ENCODE data around the gene KDM6B.
A peak's percentile ranks its signal among the peaks of the same experiment; 100 is the strongest.

KDM6B gene

DNA sequence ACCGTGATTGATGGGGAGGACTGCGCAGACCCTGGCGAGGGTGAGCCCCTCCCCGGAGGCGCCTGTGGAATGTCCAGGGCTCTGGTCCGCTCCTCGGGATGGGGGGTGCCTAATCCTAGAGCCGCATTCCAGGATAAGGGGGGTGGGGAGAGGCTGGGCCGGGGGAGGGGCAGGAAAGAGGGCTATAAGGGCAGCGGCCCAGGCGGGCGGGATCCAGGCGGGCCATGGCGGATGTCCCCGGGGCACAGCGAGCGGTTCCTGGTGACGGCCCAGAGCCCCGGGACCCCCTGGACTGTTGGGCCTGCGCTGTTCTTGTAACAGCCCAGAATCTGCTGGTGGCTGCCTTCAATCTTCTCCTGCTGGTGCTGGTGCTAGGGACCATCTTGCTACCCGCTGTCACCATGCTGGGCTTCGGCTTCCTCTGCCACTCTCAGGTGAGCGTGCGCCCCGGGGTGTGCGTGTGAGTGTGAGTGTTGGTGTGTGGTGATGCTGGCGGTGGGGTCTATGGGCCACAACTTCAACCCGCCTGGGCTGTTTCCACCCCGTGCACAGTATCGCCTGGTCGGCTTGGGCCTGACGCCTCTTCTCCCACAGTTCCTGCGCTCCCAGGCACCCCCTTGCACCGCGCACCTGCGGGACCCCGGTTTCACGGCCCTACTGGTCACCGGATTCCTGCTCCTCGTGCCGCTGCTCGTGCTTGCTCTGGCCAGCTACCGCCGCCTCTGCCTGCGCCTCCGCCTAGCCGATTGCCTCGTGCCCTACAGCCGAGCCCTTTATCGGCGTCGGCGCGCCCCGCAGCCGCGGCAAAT is 21.0 kb downstream of the KDM6B start, which contains the start of gene TMEM88:
TSS of gene TMEM88 (plus strand) at position 216 of the 809 bp plus-strand sequence. CDS start at position 225, 9 bp downstream.
- H3K4me3 ChIP-seq (replicated peaks; ENCODE audit: insufficient read depth, low read length), result peak within 1 kb of the TSS; percentile 77
- DNase-seq (ENCODE audit: low read depth in 1 of 2, low spot score in 1 of 2), result no peak
- TF ChIP-seq, protein P1, sequence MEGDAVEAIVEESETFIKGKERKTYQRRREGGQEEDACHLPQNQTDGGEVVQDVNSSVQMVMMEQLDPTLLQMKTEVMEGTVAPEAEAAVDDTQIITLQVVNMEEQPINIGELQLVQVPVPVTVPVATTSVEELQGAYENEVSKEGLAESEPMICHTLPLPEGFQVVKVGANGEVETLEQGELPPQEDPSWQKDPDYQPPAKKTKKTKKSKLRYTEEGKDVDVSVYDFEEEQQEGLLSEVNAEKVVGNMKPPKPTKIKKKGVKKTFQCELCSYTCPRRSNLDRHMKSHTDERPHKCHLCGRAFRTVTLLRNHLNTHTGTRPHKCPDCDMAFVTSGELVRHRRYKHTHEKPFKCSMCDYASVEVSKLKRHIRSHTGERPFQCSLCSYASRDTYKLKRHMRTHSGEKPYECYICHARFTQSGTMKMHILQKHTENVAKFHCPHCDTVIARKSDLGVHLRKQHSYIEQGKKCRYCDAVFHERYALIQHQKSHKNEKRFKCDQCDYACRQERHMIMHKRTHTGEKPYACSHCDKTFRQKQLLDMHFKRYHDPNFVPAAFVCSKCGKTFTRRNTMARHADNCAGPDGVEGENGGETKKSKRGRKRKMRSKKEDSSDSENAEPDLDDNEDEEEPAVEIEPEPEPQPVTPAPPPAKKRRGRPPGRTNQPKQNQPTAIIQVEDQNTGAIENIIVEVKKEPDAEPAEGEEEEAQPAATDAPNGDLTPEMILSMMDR (IDR thresholded peaks at IDR 0.05; ENCODE audit: insufficient read depth, low read length), result no peak
- TF ChIP-seq, protein P2, sequence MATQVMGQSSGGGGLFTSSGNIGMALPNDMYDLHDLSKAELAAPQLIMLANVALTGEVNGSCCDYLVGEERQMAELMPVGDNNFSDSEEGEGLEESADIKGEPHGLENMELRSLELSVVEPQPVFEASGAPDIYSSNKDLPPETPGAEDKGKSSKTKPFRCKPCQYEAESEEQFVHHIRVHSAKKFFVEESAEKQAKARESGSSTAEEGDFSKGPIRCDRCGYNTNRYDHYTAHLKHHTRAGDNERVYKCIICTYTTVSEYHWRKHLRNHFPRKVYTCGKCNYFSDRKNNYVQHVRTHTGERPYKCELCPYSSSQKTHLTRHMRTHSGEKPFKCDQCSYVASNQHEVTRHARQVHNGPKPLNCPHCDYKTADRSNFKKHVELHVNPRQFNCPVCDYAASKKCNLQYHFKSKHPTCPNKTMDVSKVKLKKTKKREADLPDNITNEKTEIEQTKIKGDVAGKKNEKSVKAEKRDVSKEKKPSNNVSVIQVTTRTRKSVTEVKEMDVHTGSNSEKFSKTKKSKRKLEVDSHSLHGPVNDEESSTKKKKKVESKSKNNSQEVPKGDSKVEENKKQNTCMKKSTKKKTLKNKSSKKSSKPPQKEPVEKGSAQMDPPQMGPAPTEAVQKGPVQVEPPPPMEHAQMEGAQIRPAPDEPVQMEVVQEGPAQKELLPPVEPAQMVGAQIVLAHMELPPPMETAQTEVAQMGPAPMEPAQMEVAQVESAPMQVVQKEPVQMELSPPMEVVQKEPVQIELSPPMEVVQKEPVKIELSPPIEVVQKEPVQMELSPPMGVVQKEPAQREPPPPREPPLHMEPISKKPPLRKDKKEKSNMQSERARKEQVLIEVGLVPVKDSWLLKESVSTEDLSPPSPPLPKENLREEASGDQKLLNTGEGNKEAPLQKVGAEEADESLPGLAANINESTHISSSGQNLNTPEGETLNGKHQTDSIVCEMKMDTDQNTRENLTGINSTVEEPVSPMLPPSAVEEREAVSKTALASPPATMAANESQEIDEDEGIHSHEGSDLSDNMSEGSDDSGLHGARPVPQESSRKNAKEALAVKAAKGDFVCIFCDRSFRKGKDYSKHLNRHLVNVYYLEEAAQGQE (IDR thresholded peaks at IDR 0.05; ENCODE audit: insufficient replicate concordance, low read depth), result no peak
- no peak for TF ChIP-seq SPI1 (IDR thresholded peaks at IDR 0.05; ENCODE audit: borderline replicate concordance, low read depth)
- H3K27me3 ChIP-seq (ENCODE audit: insufficient read depth, poor library complexity, severe bottlenecking), result no peaks in the 10 kb centered on the region
- H3K27ac ChIP-seq (replicated peaks), result peak within 1 kb of the TSS; percentile 94; the same call in 1 of the 2 replicates

DNA sequence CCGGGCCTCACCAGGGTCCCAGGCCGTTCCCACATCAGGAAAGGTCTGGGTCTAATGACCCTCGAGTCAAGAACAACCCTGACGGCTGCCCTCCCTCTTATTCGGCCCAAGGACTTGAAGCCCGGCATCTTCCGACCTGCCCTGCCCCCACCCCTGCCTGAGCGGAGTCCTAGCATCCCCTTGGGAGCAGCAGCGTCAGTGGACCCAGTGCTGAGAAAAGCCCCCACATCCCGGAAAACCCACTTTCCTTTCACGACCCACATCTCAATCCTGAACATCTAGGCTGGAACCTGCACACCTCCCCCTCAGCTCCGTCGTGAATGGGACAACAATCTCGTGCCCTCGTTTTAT is 21.6 kb downstream of the KDM6B start:
- H3K27ac ChIP-seq (replicated peaks), result peak overlapping the region; percentile 94; the same call in 1 of the 2 replicates
- no peak for TF ChIP-seq SPI1 (IDR thresholded peaks at IDR 0.05; ENCODE audit: borderline replicate concordance, low read depth)
- no peak for TF ChIP-seq GABPA (IDR thresholded peaks at IDR 0.05; ENCODE audit: low read depth)
- TF ChIP-seq, protein P1 (IDR thresholded peaks at IDR 0.05; ENCODE audit: insufficient read depth, low read length), result no peak
- TF ChIP-seq, protein P2 (IDR thresholded peaks at IDR 0.05; ENCODE audit: insufficient replicate concordance, low read depth), result no peak
- DNase-seq (ENCODE audit: low read depth in 1 of 2, low spot score in 1 of 2), result no peak
- H3K27me3 ChIP-seq (ENCODE audit: insufficient read depth, poor library complexity, severe bottlenecking), result no peaks in the 10 kb centered on the region
- H3K4me3 ChIP-seq (replicated peaks; ENCODE audit: insufficient read depth, low read length), result peak overlapping the region; percentile 77

DNA sequence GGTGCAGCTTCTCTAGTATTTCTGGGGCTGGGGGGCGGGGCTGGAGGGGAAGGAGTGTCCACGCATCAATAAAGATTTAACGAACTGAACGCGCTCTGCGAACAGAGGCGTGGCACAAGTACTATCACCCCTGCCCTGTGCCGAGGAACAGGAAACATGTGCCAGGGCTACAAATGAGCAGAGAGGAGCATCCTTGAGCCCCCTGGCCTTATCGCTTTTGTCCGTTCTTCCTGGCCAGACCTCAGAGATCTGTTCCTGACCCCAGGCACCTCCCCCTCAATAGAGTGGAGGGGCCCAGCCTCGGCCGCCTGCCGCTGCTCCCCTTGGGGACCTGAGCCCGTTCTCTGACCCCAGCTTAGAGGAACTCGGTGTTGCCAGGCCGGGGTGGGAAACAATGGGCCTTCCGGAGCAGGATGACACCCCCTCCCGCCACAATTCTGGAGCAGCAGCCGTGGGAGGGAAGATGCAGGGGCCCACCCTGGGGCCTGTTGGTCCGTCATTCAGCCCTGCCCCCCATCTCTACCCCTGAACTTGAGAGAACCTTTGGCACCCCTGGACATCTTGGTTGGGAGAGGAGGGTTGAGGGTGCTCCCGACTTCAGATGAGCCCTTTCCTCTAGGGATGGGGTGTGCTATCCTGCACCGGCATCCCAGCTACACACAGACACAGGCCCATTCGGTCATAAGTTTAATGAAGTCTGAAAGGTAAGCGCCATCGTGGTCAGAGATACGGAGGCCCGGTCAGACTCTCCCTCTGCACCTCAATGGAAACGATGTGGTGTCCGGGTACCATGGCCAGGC is 22.2 kb downstream of the KDM6B start:
- TF ChIP-seq POLR2AphosphoS5 (IDR thresholded peaks at IDR 0.05; ENCODE audit: low read depth), result peak; percentile 22
- TF ChIP-seq, protein P2 (IDR thresholded peaks at IDR 0.05; ENCODE audit: insufficient replicate concordance, low read depth), result no peak
- no peaks in the 10 kb centered on the region for H3K27me3 ChIP-seq (ENCODE audit: insufficient read depth, poor library complexity, severe bottlenecking)
- H3K4me3 ChIP-seq (replicated peaks; ENCODE audit: insufficient read depth, low read length), result peak overlapping the region; percentile 77
- peak in 1 of 2 experiments; percentile 28 for DNase-seq (ENCODE audit: low read depth in 1 of 2, low spot score in 1 of 2)
- peak overlapping the region; percentile 94 for H3K27ac ChIP-seq (replicated peaks)
